GM12865 (cell line): Measurements from ENCODE around the gene PLCL1.

Source experiments
- DNase-seq: peaks from one replicate; pipeline ENCODE4 v3.0.0; 2010; ENCODE audit warnings: low read depth
- H3K4me3 ChIP-seq: 2 replicates; pipeline ENCODE4 v1.5.1; 2011; ENCODE audit warnings: mild to moderate bottlenecking, low read depth, low read length, control low read depth
- CTCF ChIP-seq: IDR thresholded peaks from 2 replicates; pipeline ENCODE4 v1.5.1; 2011; ENCODE audit warnings: low read length, control low read depth, low read depth, inconsistent platforms; ENCODE audit not compliant: insufficient read depth; ENCODE audit errors: missing control alignments

The PLCL1 gene

GRCh38 chr2:197969391-197969893 is 165.0 kb downstream of the PLCL1 start:
- H3K4me3 ChIP-seq: no peak overlapping the region
- no peak for DNase-seq
- TF ChIP-seq CTCF: no peak

- no peak overlapping the region for H3K4me3 ChIP-seq
- no peak for TF ChIP-seq CTCF
- DNase-seq: no peak
These were observed 167.7 kb downstream of the PLCL1 start for GRCh38 chr2:197972061-197972460.

- no peak overlapping the region for H3K4me3 ChIP-seq
- TF ChIP-seq CTCF: no peak
- no peak for DNase-seq
These were observed 168.2 kb downstream of the PLCL1 start for GRCh38 chr2:197972587-197972986.

- TF ChIP-seq CTCF: no peak
- DNase-seq: no peak
These were observed 169.4 kb downstream of the PLCL1 start for GRCh38 chr2:197973772-197974171.

GRCh38 chr2:197975931-197976519 is 171.6 kb downstream of the PLCL1 start:
- no peak for TF ChIP-seq CTCF
- H3K4me3 ChIP-seq: no peak overlapping the region
- no peak for DNase-seq

More at GRCh38 chr2:197973772-197974171, 169.4 kb downstream of the PLCL1 start:
- no peak overlapping the region for H3K4me3 ChIP-seq

- no peak overlapping the region for H3K4me3 ChIP-seq
- no peak for TF ChIP-seq CTCF
- DNase-seq: no peak
These were observed 174.6 kb downstream of the PLCL1 start for GRCh38 chr2:197978971-197979370.

- TF ChIP-seq CTCF: no peak
- no peak for DNase-seq
- H3K4me3 ChIP-seq: no peak overlapping the region
These were observed 178.2 kb downstream of the PLCL1 start for GRCh38 chr2:197982565-197982964.
